Measurements from ENCODE around the gene ADCYAP1R1.

DNA sequence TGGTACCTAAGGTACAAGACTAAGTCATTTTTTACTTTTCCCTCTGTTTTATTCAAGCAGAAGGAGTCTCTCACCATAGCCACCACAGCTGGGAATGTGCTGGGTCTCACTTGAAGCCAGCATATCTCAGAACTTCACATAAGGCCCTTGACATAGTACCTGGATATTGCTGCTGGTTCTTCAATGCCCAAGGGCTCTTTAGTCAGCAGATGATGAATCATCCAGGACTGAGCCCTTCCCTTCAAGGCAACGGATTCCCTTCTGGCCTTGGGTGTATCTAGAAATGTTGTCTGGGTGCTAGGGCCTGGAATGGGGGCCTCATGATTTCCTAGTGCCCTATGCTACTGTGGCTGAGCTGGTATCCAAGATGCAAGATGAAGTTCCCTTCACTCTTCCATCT lies 93.9 kb downstream of the ADCYAP1R1 start:
- no peak for TF ChIP-seq RAD21 (conservative IDR thresholded peaks at IDR 0.05)
- TF ChIP-seq, protein P1, sequence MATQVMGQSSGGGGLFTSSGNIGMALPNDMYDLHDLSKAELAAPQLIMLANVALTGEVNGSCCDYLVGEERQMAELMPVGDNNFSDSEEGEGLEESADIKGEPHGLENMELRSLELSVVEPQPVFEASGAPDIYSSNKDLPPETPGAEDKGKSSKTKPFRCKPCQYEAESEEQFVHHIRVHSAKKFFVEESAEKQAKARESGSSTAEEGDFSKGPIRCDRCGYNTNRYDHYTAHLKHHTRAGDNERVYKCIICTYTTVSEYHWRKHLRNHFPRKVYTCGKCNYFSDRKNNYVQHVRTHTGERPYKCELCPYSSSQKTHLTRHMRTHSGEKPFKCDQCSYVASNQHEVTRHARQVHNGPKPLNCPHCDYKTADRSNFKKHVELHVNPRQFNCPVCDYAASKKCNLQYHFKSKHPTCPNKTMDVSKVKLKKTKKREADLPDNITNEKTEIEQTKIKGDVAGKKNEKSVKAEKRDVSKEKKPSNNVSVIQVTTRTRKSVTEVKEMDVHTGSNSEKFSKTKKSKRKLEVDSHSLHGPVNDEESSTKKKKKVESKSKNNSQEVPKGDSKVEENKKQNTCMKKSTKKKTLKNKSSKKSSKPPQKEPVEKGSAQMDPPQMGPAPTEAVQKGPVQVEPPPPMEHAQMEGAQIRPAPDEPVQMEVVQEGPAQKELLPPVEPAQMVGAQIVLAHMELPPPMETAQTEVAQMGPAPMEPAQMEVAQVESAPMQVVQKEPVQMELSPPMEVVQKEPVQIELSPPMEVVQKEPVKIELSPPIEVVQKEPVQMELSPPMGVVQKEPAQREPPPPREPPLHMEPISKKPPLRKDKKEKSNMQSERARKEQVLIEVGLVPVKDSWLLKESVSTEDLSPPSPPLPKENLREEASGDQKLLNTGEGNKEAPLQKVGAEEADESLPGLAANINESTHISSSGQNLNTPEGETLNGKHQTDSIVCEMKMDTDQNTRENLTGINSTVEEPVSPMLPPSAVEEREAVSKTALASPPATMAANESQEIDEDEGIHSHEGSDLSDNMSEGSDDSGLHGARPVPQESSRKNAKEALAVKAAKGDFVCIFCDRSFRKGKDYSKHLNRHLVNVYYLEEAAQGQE (IDR thresholded peaks at IDR 0.05; ENCODE audit: borderline replicate concordance), result no peak
- TF ChIP-seq, protein P2, sequence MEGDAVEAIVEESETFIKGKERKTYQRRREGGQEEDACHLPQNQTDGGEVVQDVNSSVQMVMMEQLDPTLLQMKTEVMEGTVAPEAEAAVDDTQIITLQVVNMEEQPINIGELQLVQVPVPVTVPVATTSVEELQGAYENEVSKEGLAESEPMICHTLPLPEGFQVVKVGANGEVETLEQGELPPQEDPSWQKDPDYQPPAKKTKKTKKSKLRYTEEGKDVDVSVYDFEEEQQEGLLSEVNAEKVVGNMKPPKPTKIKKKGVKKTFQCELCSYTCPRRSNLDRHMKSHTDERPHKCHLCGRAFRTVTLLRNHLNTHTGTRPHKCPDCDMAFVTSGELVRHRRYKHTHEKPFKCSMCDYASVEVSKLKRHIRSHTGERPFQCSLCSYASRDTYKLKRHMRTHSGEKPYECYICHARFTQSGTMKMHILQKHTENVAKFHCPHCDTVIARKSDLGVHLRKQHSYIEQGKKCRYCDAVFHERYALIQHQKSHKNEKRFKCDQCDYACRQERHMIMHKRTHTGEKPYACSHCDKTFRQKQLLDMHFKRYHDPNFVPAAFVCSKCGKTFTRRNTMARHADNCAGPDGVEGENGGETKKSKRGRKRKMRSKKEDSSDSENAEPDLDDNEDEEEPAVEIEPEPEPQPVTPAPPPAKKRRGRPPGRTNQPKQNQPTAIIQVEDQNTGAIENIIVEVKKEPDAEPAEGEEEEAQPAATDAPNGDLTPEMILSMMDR (IDR thresholded peaks at IDR 0.05; ENCODE audit: poor library complexity, severe bottlenecking), result no peak
- no peak for TF ChIP-seq EZH2 (IDR thresholded peaks at IDR 0.05; ENCODE audit: borderline replicate concordance, insufficient read depth, low read length, poor library complexity, severe bottlenecking)
- no peak for TF ChIP-seq TAF1 (IDR thresholded peaks at IDR 0.05; ENCODE audit: low read depth)

Data from neural cell (in vitro differentiated cells).